ENCODE results near the gene GYPE.
"Not testable (repeated sequence)": the region's sequence is repeated elsewhere in the genome, so short reads cannot be mapped to it uniquely, and the experiment has no call there.

GYPE gene

DNA sequence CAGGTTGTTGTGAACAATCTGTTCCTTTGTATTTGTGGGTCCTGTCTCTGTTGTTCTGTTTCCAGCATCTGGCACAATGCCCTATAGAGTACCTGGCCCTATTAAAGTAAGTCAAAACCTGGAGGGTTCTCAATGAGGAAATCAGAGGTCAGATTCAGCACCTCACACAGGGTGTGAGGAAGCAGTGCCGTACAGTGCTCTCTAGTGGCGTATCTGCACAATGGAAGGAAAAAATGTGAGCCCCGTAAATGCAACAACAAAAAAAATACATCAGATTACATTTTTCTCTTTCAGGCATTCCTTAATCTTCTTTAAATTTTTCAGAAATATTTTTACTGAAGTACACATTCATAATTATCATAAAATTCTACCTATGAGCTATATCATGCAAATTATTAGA is 2.5 kb upstream of the GYPE start:
- in situ Hi-C loops (cut with HindIII; ENCODE audit: low pct_ligation_motif_present, low sequenced_read_pairs); H3K27ac ChIP-seq; H3K27me3 ChIP-seq (replicated peaks); H3K4me3 ChIP-seq (ENCODE audit: low read depth, low read length); H3K36me3 ChIP-seq (replicated peaks); DNase-seq: not testable (repeated sequence)
- TF ChIP-seq, protein P1, sequence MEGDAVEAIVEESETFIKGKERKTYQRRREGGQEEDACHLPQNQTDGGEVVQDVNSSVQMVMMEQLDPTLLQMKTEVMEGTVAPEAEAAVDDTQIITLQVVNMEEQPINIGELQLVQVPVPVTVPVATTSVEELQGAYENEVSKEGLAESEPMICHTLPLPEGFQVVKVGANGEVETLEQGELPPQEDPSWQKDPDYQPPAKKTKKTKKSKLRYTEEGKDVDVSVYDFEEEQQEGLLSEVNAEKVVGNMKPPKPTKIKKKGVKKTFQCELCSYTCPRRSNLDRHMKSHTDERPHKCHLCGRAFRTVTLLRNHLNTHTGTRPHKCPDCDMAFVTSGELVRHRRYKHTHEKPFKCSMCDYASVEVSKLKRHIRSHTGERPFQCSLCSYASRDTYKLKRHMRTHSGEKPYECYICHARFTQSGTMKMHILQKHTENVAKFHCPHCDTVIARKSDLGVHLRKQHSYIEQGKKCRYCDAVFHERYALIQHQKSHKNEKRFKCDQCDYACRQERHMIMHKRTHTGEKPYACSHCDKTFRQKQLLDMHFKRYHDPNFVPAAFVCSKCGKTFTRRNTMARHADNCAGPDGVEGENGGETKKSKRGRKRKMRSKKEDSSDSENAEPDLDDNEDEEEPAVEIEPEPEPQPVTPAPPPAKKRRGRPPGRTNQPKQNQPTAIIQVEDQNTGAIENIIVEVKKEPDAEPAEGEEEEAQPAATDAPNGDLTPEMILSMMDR (IDR thresholded peaks at IDR 0.05; ENCODE audit: low read depth, low read length, missing control alignments) = peak; percentile 60

GRCh38 chr4:143904431-143904830 is 928 bp downstream of the GYPE start:
- H3K27me3 ChIP-seq (replicated peaks); H3K4me3 ChIP-seq (ENCODE audit: low read depth, low read length); H3K27ac ChIP-seq; in situ Hi-C loops (cut with HindIII; ENCODE audit: low pct_ligation_motif_present, low sequenced_read_pairs); H3K36me3 ChIP-seq (replicated peaks); DNase-seq: not testable (repeated sequence)
- TF ChIP-seq, protein P1 (IDR thresholded peaks at IDR 0.05; ENCODE audit: low read depth, low read length, missing control alignments) = peak; percentile 4

GRCh38 chr4:143890323-143890722 is 15.0 kb downstream of the GYPE start:
- in situ Hi-C loops (cut with HindIII; ENCODE audit: low pct_ligation_motif_present, low sequenced_read_pairs); H3K4me3 ChIP-seq (ENCODE audit: low read depth, low read length); H3K36me3 ChIP-seq (replicated peaks); H3K27ac ChIP-seq; DNase-seq; H3K27me3 ChIP-seq (replicated peaks): not testable (repeated sequence)

DNA sequence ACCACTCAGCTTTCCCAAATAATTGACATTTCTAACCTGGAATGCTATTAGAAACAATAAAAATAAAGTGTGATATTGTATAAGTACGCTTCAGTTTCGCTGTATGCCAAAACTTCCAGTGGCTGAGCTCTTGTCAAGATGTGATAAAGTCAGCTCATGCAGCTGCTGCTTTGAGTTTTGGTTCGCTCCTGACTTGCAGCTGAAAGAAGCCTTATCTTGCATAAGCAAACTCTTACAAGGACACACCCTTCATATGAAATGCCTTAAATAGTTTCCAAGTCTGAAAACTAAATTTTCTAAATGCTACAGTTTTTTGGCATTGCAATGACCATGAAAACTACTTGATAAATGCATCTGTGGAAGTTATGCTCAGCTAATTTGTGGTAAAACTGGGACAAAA is 17.2 kb downstream of the GYPE start:
- in situ Hi-C loops (cut with HindIII; ENCODE audit: low pct_ligation_motif_present, low sequenced_read_pairs); H3K36me3 ChIP-seq (replicated peaks); DNase-seq: not testable (repeated sequence)

DNA sequence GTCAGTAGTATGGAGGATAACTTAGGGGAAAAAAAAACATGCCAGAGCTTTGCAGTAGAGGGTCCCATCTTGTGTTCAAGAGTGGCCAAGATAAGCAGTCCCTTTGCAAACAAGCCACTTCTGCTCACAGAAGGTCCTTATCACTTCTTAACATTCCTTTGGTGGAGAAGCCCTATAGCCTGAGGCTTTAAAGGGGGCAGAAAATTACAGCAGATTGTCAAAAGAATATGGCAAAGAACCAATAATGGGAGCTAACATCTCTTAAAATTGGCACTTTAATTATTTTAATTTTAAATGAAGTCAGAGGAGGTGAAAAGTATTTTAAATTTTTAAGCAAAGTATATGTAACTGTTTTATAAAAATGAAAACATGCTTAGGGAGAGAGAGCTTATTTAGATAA is 20.4 kb downstream of the GYPE start:
- H3K36me3 ChIP-seq (replicated peaks); H3K27ac ChIP-seq; DNase-seq: not testable (repeated sequence)

More for the DNA sequence above, 17.2 kb downstream of the GYPE start:
- not testable (repeated sequence) for H3K4me3 ChIP-seq (ENCODE audit: low read depth, low read length); H3K27me3 ChIP-seq (replicated peaks); H3K27ac ChIP-seq

DNA sequence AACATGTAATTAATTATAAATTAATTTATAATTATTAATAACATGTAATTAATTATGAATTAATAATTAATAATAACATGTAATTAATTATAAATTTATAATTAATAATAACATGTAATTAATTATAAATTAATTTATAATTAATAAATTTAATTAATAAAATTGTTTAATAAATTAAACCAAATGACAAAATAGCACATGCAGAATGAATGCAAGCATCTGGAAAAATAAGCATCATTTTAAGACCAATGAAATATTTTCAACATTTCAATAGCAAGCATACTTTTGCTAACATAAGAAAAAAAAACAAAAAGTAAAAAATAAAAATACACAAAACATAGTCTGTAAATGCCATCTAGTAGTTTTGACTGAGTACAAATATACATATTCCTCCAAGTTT is 21.8 kb downstream of the GYPE start:
- H3K27ac ChIP-seq = no peak overlapping the region
- H3K4me3 ChIP-seq (ENCODE audit: low read depth, low read length) = no peak overlapping the region
- H3K36me3 ChIP-seq (replicated peaks) = no peaks in the 10 kb centered on the region
- no peaks in the 10 kb centered on the region for H3K27me3 ChIP-seq (replicated peaks)
- TF ChIP-seq, protein P1 (IDR thresholded peaks at IDR 0.05; ENCODE audit: low read depth, low read length, missing control alignments) = no peak
- in situ Hi-C loops (cut with HindIII; ENCODE audit: low pct_ligation_motif_present, low sequenced_read_pairs) = no loop called here
- no peak for DNase-seq

More for the DNA sequence above, 20.4 kb downstream of the GYPE start:
- in situ Hi-C loops (cut with HindIII; ENCODE audit: low pct_ligation_motif_present, low sequenced_read_pairs); H3K4me3 ChIP-seq (ENCODE audit: low read depth, low read length); H3K27me3 ChIP-seq (replicated peaks): not testable (repeated sequence)

GRCh38 chr4:143882892-143883291 is 22.5 kb downstream of the GYPE start:
- DNase-seq = no peak
- in situ Hi-C loops (cut with HindIII; ENCODE audit: low pct_ligation_motif_present, low sequenced_read_pairs) = no loop called here
- Histone ChIP-seq H3K4me3 (ENCODE audit: low read depth, low read length) (no peak overlapping the region), H3K27me3 (replicated peaks) (no peaks in the 10 kb centered on the region), H3K27ac (no peak overlapping the region), H3K36me3 (replicated peaks) (no peaks in the 10 kb centered on the region)
- TF ChIP-seq, protein P1 (IDR thresholded peaks at IDR 0.05; ENCODE audit: low read depth, low read length, missing control alignments) = no peak

GRCh38 chr4:143879561-143879960 is 25.8 kb downstream of the GYPE start:
- DNase-seq; H3K36me3 ChIP-seq (replicated peaks); H3K27ac ChIP-seq; H3K27me3 ChIP-seq (replicated peaks); in situ Hi-C loops (cut with HindIII; ENCODE audit: low pct_ligation_motif_present, low sequenced_read_pairs); H3K4me3 ChIP-seq (ENCODE audit: low read depth, low read length): not testable (repeated sequence)

DNA sequence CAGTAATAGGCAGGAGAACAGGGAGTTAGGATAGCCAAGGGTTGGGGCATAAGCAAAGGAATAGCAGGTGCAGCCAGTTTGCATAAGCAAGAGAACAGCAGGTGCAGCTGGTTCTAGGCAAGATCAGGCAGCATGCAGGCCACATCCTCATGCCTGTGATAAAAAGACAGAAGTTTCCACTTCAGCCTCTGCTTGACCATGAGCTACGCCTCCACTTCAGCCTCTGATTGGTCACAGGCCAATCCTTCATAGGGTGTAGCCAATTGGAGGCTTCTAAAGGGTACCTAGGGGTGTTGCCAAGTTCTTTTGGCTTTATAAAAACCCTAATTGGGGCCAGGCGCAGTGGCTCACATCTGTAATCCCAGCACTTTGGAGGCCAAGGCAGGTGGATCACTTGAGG is 30.0 kb downstream of the GYPE start:
- DNase-seq; H3K4me3 ChIP-seq (ENCODE audit: low read depth, low read length); H3K27ac ChIP-seq; H3K36me3 ChIP-seq (replicated peaks); in situ Hi-C loops (cut with HindIII; ENCODE audit: low pct_ligation_motif_present, low sequenced_read_pairs); H3K27me3 ChIP-seq (replicated peaks): not testable (repeated sequence)

GRCh38 chr4:143870523-143871268 is 34.7 kb downstream of the GYPE start:
- H3K36me3 ChIP-seq (replicated peaks); H3K27ac ChIP-seq; H3K27me3 ChIP-seq (replicated peaks); in situ Hi-C loops (cut with HindIII; ENCODE audit: low pct_ligation_motif_present, low sequenced_read_pairs); DNase-seq; H3K4me3 ChIP-seq (ENCODE audit: low read depth, low read length): not testable (repeated sequence)

- in situ Hi-C loops (cut with HindIII; ENCODE audit: low pct_ligation_motif_present, low sequenced_read_pairs); H3K27ac ChIP-seq; H3K36me3 ChIP-seq (replicated peaks); H3K27me3 ChIP-seq (replicated peaks); DNase-seq; H3K4me3 ChIP-seq (ENCODE audit: low read depth, low read length): not testable (repeated sequence)
Measured at GRCh38 chr4:143869925-143870324, 35.4 kb downstream of the GYPE start.
